K562 (cell line): ENCODE measurements around the gene TNNT1. TPM values are rescaled to one million over a fixed set of nuclear protein-coding genes. Genes with fewer than 3 reads are reported as not detected.
A peak's percentile ranks its signal among the peaks of the same experiment; 100 is the strongest.

Source experiments
- ATAC-seq: fragments of 200-7000 bp; cut with Tn5 transposase; 3 replicates; pipeline ENCODE4 v1.9.1; 2020; ENCODE audit warnings: moderate library complexity
- BruUV-seq: library from RNA; stranded (reverse); fragments of 400-500 nt; replicated peaks from 2 replicates; lab custom pipeline; 2021; lab: Mats Ljungman, UMichigan
- CTCF ChIA-PET: fragments of 300-600 bp; formaldehyde crosslinking; extraction: SDS; loops from one replicate; lab custom pipeline; 2021; ENCODE audit warnings: low intra/inter-chr PET ratio; lab: Yijun Ruan, JAX
- POLR2A ChIA-PET: fragments of 300-600, 350-650 bp; sonication (Branson Sonifier 250); formaldehyde crosslinking; extraction: SDS; loops from one replicate; lab custom pipeline; 2021; ENCODE audit warnings: antibody characterized with exemption, inconsistent platforms; lab: Yijun Ruan, JAX
- DNase-seq, 4 experiments: peaks; one replicate each; pipeline versions ENCODE4 v3.0.0 to v3.0.0-alpha.2; 2011 to 2018; ENCODE audit warnings: low spot score in 3 of 4, mixed read lengths in 3 of 4; ENCODE audit errors: extremely low read depth in 1 of 4
- FAIRE-seq: peaks from 2 replicates; lab custom pipeline; 2011; peaks lifted over from hg19 to GRCh38; lab: Jason Lieb, UNC
- H2AFZ ChIP-seq: 2 replicates; pipeline ENCODE4 v1.6.0; 2011; ENCODE audit warnings: low read depth, low read length, control low read depth, inconsistent platforms
- H3K27ac ChIP-seq: fragments of 200-600 bp; 3 replicates; pipeline ENCODE4 v1.8.0; 2011; ENCODE audit warnings: low read depth, mild to moderate bottlenecking, control low read depth, inconsistent platforms, low read length, moderate library complexity, mixed read lengths; ENCODE audit errors: extremely low read depth
- H3K27me3 ChIP-seq, 2 experiments: fragments of 300-600 bp in 1 of 2; 2 replicates in 1 of 2; 3 replicates in 1 of 2; pipeline versions ENCODE4 v1.6.0 to v1.8.0; 2011; ENCODE audit warnings: inconsistent platforms in 2 of 2, low read length in 2 of 2, mild to moderate bottlenecking in 1 of 2, mixed read lengths in 1 of 2, moderate library complexity in 1 of 2; ENCODE audit not compliant: control insufficient read depth in 2 of 2, insufficient read depth in 2 of 2
- H3K36me3 ChIP-seq: fragments of 300-600 bp; 3 replicates; pipeline ENCODE4 v1.8.0; 2011; ENCODE audit warnings: mild to moderate bottlenecking, low read length, inconsistent platforms; ENCODE audit not compliant: control insufficient read depth, insufficient read depth
- H3K4me1 ChIP-seq, 2 experiments: fragments of 200-600 bp in 1 of 2; replicated peaks in 1 of 2; 2 replicates in 1 of 2; 3 replicates in 1 of 2; pipeline versions ENCODE4 v1.5.1 to v1.8.0; 2011; ENCODE audit warnings: inconsistent platforms in 2 of 2, low read length in 2 of 2, mild to moderate bottlenecking in 1 of 2, mixed read lengths in 1 of 2, moderate library complexity in 1 of 2; ENCODE audit not compliant: control insufficient read depth in 2 of 2, insufficient read depth in 2 of 2
- H3K4me2 ChIP-seq: 2 replicates; pipeline ENCODE4 v1.6.1; 2011; ENCODE audit warnings: low read length, control low read depth, inconsistent platforms, mixed read lengths; ENCODE audit not compliant: insufficient read depth
- H3K4me3 ChIP-seq: fragments of 200-600 bp; sonication (generic), shearing (Covaris generic); 2 replicates; pipeline ENCODE4 v1.5.1; 2016; ENCODE audit warnings: control low read depth, inconsistent platforms
- H3K79me2 ChIP-seq: fragments of 200-600 bp; 3 replicates; pipeline ENCODE4 v1.8.0; 2011; ENCODE audit warnings: low read length, inconsistent platforms; ENCODE audit not compliant: control insufficient read depth, insufficient read depth
- H3K9ac ChIP-seq, 2 experiments: 2 replicates each; pipeline versions ENCODE4 v1.6.0 to v1.6.1; 2011; ENCODE audit warnings: low read depth in 2 of 2, low read length in 2 of 2, control low read depth in 1 of 2, inconsistent platforms in 1 of 2, mild to moderate bottlenecking in 1 of 2, mixed read lengths in 1 of 2; ENCODE audit not compliant: insufficient read depth in 1 of 2
- H3K9me1 ChIP-seq: one replicate; pipeline ENCODE4 v1.6.0; 2011; ENCODE audit warnings: inconsistent platforms, mild to moderate bottlenecking, low read length, moderate library complexity; ENCODE audit not compliant: control insufficient read depth, insufficient read depth
- H3K9me3 ChIP-seq: replicated peaks from 2 replicates; pipeline ENCODE4 v1.5.1; 2011; ENCODE audit warnings: low read depth, low read length, inconsistent platforms; ENCODE audit not compliant: control insufficient read depth, insufficient read depth
- H4K20me1 ChIP-seq: replicated peaks from 2 replicates; pipeline ENCODE4 v1.6.1; 2011; ENCODE audit warnings: low read length, inconsistent platforms, mixed read lengths; ENCODE audit not compliant: control insufficient read depth, insufficient read depth
- ATF7 ChIP-seq: fragments of 450-650 bp; IDR thresholded peaks from 2 replicates; pipeline ENCODE4 v1.7.1; 2014; ENCODE audit warnings: mild to moderate bottlenecking, moderate library complexity
- CBFB ChIP-seq: sonication (generic); formaldehyde crosslinking; IDR thresholded peaks from 2 replicates; pipeline ENCODE4 v1.4.0; 2020; ENCODE audit warnings: mild to moderate bottlenecking, missing genetic modification reagents
- CREM ChIP-seq: IDR thresholded peaks from 2 replicates; pipeline ENCODE4 v1.6.1; 2014; ENCODE audit warnings: antibody characterized with exemption, low read depth
- EZH2 ChIP-seq: IDR thresholded peaks from 2 replicates; pipeline ENCODE4 v1.6.1; 2012; ENCODE audit warnings: low read depth, mild to moderate bottlenecking, inconsistent platforms, low read length, borderline replicate concordance
- GTF2E2 ChIP-seq: fragments of 200-800 bp; sonication (Bioruptor generic); IDR thresholded peaks from 2 replicates; pipeline ENCODE4 v1.6.1; 2016; ENCODE audit warnings: missing genetic modification characterization, missing compliant biosample characterization
- RBM15 ChIP-seq: fragments of 200-400 bp; formaldehyde crosslinking; IDR thresholded peaks from 2 replicates; pipeline ENCODE4 v1.6.1; 2018; ENCODE audit warnings: mild to moderate bottlenecking, low read length, moderate library complexity; ENCODE audit not compliant: insufficient read depth
- RCOR1 ChIP-seq, 2 experiments: IDR thresholded peaks; 2 replicates each; pipeline ENCODE4 v1.6.1; 2012; ENCODE audit warnings: low read depth in 2 of 2, low read length in 2 of 2, borderline replicate concordance in 1 of 2, improper control_type of control experiment in 1 of 2
- TCFL5 ChIP-seq: fragments of 250-450 bp; sonication (Bioruptor Pico); conservative IDR thresholded peaks from 2 replicates; pipeline ENCODE4 v1.6.1; 2021; ENCODE audit warnings: mild to moderate bottlenecking, moderate library complexity, matching md5 sums
- ZBTB26 ChIP-seq: fragments of 450-650 bp; formaldehyde crosslinking; IDR thresholded peaks from 2 replicates; pipeline ENCODE4 v1.4.0; 2022; ENCODE audit warnings: missing genetic modification characterization
- ZNF274 ChIP-seq: IDR thresholded peaks from 2 replicates; pipeline ENCODE4 v1.6.1; 2011; ENCODE audit warnings: low read depth, mild to moderate bottlenecking, low read length, moderate library complexity, borderline replicate concordance
- ZNF431 ChIP-seq: sonication (generic); formaldehyde crosslinking; IDR thresholded peaks from 2 replicates; pipeline ENCODE4 v1.8.0; 2022; ENCODE audit warnings: mild to moderate bottlenecking, missing genetic modification reagents
- WGBS: fragments of 100-300 bp; shearing (Covaris generic); methylation state at CpG from one replicate; pipeline ENCODE4 v1.1.6; 2016; ENCODE audit warnings: low coverage, mixed read lengths; ENCODE audit not compliant: insufficient coverage; ENCODE audit errors: missing lambda C conversion rate; 5-methylcytosine and 5-hydroxymethylcytosine counted together
- in situ Hi-C: fragments of 300-500 bp; cut with MboI; formaldehyde crosslinking; loops from 4 replicates; pipeline ENCODE4 v1.15.0; 2018; ENCODE audit warnings: inconsistent platforms, mixed read lengths
- intact Hi-C: fragments of 100-400 bp; cut with micrococcal nuclease; formaldehyde crosslinking; loops from 2 replicates; pipeline ENCODE4 v1.14.2; 2022
- polyA plus RNA-seq, 8 experiments: library from polyadenylated mRNA; depleted of rRNA in 4 of 8; stranded (reverse) in 5 of 8; unstranded in 3 of 8; fragments of >200 nt; fragmentation: Nextera tagmentation in 2 of 8; fragmentation: Illumina TruSeq in 1 of 8; extraction: Ambion mirVana in 2 of 8; extraction: Trizol in 1 of 8; gene quantifications; 2 replicates each; pipeline versions ENCODE4 v1.2.1 to v1.2.3, GENCODE V29; 2011 to 2014; ENCODE audit warnings: inconsistent platforms in 1 of 8, missing spikeins in 1 of 8
- total RNA-seq, 7 experiments: library from RNA; depleted of rRNA in 6 of 7; stranded (reverse); fragments of >200 nt in 6 of 7; fragmentation: Illumina TruSeq in 2 of 7; extraction: Trizol in 2 of 7; gene quantifications; 2 replicates each; pipeline versions ENCODE4 v1.2.1 to v1.2.3, GENCODE V29; 2011 to 2021; ENCODE audit warnings: low replicate concordance in 1 of 7
- TF ChIP-seq, protein P1 (sequence below), 2 experiments: fragments of 450-650 bp in 1 of 2; IDR thresholded peaks; 2 replicates each; pipeline ENCODE4 v1.6.1; 2011 to 2017; ENCODE audit warnings: low read depth in 2 of 2, antibody characterized with exemption in 1 of 2, borderline replicate concordance in 1 of 2, low read length in 1 of 2, mild to moderate bottlenecking in 1 of 2, mixed read lengths in 1 of 2; ENCODE audit not compliant: control insufficient read depth in 1 of 2
- TF ChIP-seq, protein P2 (sequence below), 3 experiments: fragments of 200-800 bp in 1 of 3; sonication (Bioruptor generic) in 1 of 3; sonication (generic) in 1 of 3; formaldehyde crosslinking in 1 of 3; IDR thresholded peaks; 2 replicates each; pipeline versions ENCODE4 v1.6.1 to v1.8.0; 2016 to 2022; ENCODE audit warnings: mild to moderate bottlenecking in 2 of 3, missing compliant biosample characterization in 2 of 3, missing genetic modification characterization in 2 of 3, missing genetic modification reagents in 1 of 3

TNNT1 gene
- total and polyA plus RNA-seq, 9 of the 15 experiments (the other 6 are each of a cell fraction or from before 2014, with no cell fraction given), result 31.8 to 390 (median 227) TPM

GRCh38 chr19:55112777-55113569 is 36.0 kb downstream of the TNNT1 start:
- Histone ChIP-seq H3K27me3 (no peaks in the 10 kb centered on the region), H3K79me2 (peaks cover 67% of the 10 kb centered on the region), H3K9me1 (peaks cover 4% of the 10 kb centered on the region), H3K4me1 (peaks cover 32 to 62% of the 10 kb centered on the region in 2 experiments), H4K20me1 (peaks cover 33% of the 10 kb centered on the region), H3K9ac (peak overlapping the region in 1 of 2 experiments; percentile 81; a peak in 2 of 4 replicates), H3K9me3 (no peaks in the 10 kb centered on the region), H3K4me3 (no peak overlapping the region), H2AFZ (no peak overlapping the region), H3K36me3 (peaks cover 59% of the 10 kb centered on the region; the same call in 2 of the 3 replicates), H3K4me2 (no peak overlapping the region; the same call in 1 of the 2 replicates), H3K27ac (peak overlapping the region; percentile 29; the same call in 2 of the 3 replicates)
- ChIA-PET POLR2A (interaction anchor here (0.6 to 0.7 kb wide), 2 partner anchors 78 to 89 kb away, joined by 3 to 4 read pairs; no protein-coding TSS in a partner anchor), CTCF (no interaction called here)
- no TSS peak for BruUV-seq
- DNase-seq, result peak in 3 of 4 experiments; percentile 37 to 63 (median 54)
- in situ Hi-C loops, result no loop called here
- intact Hi-C loops, result no loop called here
- no peak for FAIRE-seq
- WGBS, result 62% methylated on average over 21 of the region's 23 CpGs
- ATAC-seq, result 0 out of 3 replicates have a peak, but pooled peaks have one; percentile 2
- TF ChIP-seq CREM (peak; percentile 55; the same call in 1 of the 2 replicates), ZNF274 (no peak), GTF2E2 (tag) (no peak), ZNF431 (CRISPR knock-in tag) (no peak), ATF7 (no peak), TCFL5 (CRISPR knock-in tag) (no peak), RCOR1 (IDR thresholded peaks at IDR 0.05; ENCODE audit: borderline replicate concordance in 1 of 2, low read depth in 2 of 2, low read length in 2 of 2) (no peak), CBFB (CRISPR knock-in tag) (no peak), ZBTB26 (CRISPR knock-in tag) (no peak), EZH2 (no peak), RBM15 (no peak)
- TF ChIP-seq, protein P1, sequence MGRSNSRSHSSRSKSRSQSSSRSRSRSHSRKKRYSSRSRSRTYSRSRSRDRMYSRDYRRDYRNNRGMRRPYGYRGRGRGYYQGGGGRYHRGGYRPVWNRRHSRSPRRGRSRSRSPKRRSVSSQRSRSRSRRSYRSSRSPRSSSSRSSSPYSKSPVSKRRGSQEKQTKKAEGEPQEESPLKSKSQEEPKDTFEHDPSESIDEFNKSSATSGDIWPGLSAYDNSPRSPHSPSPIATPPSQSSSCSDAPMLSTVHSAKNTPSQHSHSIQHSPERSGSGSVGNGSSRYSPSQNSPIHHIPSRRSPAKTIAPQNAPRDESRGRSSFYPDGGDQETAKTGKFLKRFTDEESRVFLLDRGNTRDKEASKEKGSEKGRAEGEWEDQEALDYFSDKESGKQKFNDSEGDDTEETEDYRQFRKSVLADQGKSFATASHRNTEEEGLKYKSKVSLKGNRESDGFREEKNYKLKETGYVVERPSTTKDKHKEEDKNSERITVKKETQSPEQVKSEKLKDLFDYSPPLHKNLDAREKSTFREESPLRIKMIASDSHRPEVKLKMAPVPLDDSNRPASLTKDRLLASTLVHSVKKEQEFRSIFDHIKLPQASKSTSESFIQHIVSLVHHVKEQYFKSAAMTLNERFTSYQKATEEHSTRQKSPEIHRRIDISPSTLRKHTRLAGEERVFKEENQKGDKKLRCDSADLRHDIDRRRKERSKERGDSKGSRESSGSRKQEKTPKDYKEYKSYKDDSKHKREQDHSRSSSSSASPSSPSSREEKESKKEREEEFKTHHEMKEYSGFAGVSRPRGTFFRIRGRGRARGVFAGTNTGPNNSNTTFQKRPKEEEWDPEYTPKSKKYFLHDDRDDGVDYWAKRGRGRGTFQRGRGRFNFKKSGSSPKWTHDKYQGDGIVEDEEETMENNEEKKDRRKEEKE (IDR thresholded peaks at IDR 0.05; ENCODE audit: borderline replicate concordance in 1 of 2, control insufficient read depth in 1 of 2, low read depth in 2 of 2, low read length in 1 of 2), result no peak
- TF ChIP-seq, protein P2, sequence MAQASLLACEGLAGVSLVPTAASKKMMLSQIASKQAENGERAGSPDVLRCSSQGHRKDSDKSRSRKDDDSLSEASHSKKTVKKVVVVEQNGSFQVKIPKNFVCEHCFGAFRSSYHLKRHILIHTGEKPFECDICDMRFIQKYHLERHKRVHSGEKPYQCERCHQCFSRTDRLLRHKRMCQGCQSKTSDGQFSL (CRISPR knock-in tag; IDR thresholded peaks at IDR 0.05), result 0 out of 2 replicates have a peak, but pooled peaks have one; percentile 31
- TF ChIP-seq, protein P2 (tag; IDR thresholded peaks at IDR 0.05), result no peak
